ENCODE results near the gene TSPAN9. TPM values are rescaled to one million over a fixed set of nuclear protein-coding genes. Genes with fewer than 3 reads are reported as not detected.

TSPAN9 gene
- total RNA-seq, 3 donors from 2014 or later, result 0.68 to 1.4 (median 0.95) TPM

GRCh38 chr12:3165078-3165980 is 88.2 kb downstream of the TSPAN9 start:
- Mint-ChIP-seq H3K4me1 (ENCODE audit: low read depth) (peaks cover 2% of the 10 kb centered on the region), H3K36me3 (ENCODE audit: insufficient read depth) (no peaks in the 10 kb centered on the region), H3K27me3 (ENCODE audit: low read depth) (peaks cover 5% of the 10 kb centered on the region), H3K4me3 (no peak overlapping the region), H3K9me3 (no peaks in the 10 kb centered on the region)
- DNase-seq (no peak), ATAC-seq (no peak)

- ATAC-seq (no peak), DNase-seq (no peak)
- H3K9me3 Mint-ChIP-seq, result no peaks in the 10 kb centered on the region
- no peaks in the 10 kb centered on the region for H3K36me3 Mint-ChIP-seq (ENCODE audit: insufficient read depth)
- H3K27me3 Mint-ChIP-seq (ENCODE audit: low read depth), result peaks cover 5% of the 10 kb centered on the region
- peaks cover 2% of the 10 kb centered on the region for H3K4me1 Mint-ChIP-seq (ENCODE audit: low read depth)
- no peak overlapping the region for H3K4me3 Mint-ChIP-seq
These were observed 90.5 kb downstream of the TSPAN9 start for GRCh38 chr12:3167636-3168035.

GRCh38 chr12:3168223-3169221 is 91.3 kb downstream of the TSPAN9 start:
- ATAC-seq, result peak; percentile 41 to 58
- Mint-ChIP-seq H3K9me3 (no peaks in the 10 kb centered on the region), H3K4me1 (ENCODE audit: low read depth) (peaks cover 2% of the 10 kb centered on the region), H3K4me3 (no peak overlapping the region), H3K36me3 (ENCODE audit: insufficient read depth) (no peaks in the 10 kb centered on the region), H3K27me3 (ENCODE audit: low read depth) (peaks cover 5% of the 10 kb centered on the region)
- no peak for DNase-seq

GRCh38 chr12:3170423-3171194 is 93.4 kb downstream of the TSPAN9 start:
- H3K36me3 Mint-ChIP-seq (ENCODE audit: insufficient read depth), result no peaks in the 10 kb centered on the region
- H3K4me3 Mint-ChIP-seq, result no peak overlapping the region
- peaks cover 2% of the 10 kb centered on the region for H3K4me1 Mint-ChIP-seq (ENCODE audit: low read depth)
- H3K27me3 Mint-ChIP-seq (ENCODE audit: low read depth), result peaks cover 5% of the 10 kb centered on the region
- ATAC-seq, result no peak
- DNase-seq, result no peak
- no peaks in the 10 kb centered on the region for H3K9me3 Mint-ChIP-seq

- no peaks in the 10 kb centered on the region for H3K9me3 Mint-ChIP-seq
- H3K4me1 Mint-ChIP-seq (ENCODE audit: low read depth), result peaks cover 2% of the 10 kb centered on the region
- H3K36me3 Mint-ChIP-seq (ENCODE audit: insufficient read depth), result no peaks in the 10 kb centered on the region
- ATAC-seq (no peak), DNase-seq (no peak)
- H3K27me3 Mint-ChIP-seq (ENCODE audit: low read depth), result peaks cover 5% of the 10 kb centered on the region
- H3K4me3 Mint-ChIP-seq, result no peak overlapping the region
These were observed 94.0 kb downstream of the TSPAN9 start for GRCh38 chr12:3171195-3171591.

GRCh38 chr12:3172124-3173007 is 95.2 kb downstream of the TSPAN9 start:
- H3K27me3 Mint-ChIP-seq (ENCODE audit: low read depth), result peaks cover 5% of the 10 kb centered on the region
- DNase-seq (no peak), ATAC-seq (no peak)
- H3K9me3 Mint-ChIP-seq, result no peaks in the 10 kb centered on the region
- H3K4me3 Mint-ChIP-seq, result no peak overlapping the region
- peaks cover 2% of the 10 kb centered on the region for H3K4me1 Mint-ChIP-seq (ENCODE audit: low read depth)
- no peaks in the 10 kb centered on the region for H3K36me3 Mint-ChIP-seq (ENCODE audit: insufficient read depth)

- no peak for DNase-seq
- Mint-ChIP-seq H3K9me3 (no peaks in the 10 kb centered on the region), H3K27me3 (ENCODE audit: low read depth) (peaks cover 5% of the 10 kb centered on the region), H3K36me3 (ENCODE audit: insufficient read depth) (no peaks in the 10 kb centered on the region), H3K4me1 (ENCODE audit: low read depth) (peaks cover 2% of the 10 kb centered on the region), H3K4me3 (no peak overlapping the region)
- ATAC-seq, result no peak
These were observed 95.9 kb downstream of the TSPAN9 start for GRCh38 chr12:3173008-3173553.

GRCh38 chr12:3173912-3174311 is 96.7 kb downstream of the TSPAN9 start:
- no peaks in the 10 kb centered on the region for H3K36me3 Mint-ChIP-seq (ENCODE audit: insufficient read depth)

GRCh38 chr12:3175238-3175637 is 98.1 kb downstream of the TSPAN9 start:
- no peaks in the 10 kb centered on the region for H3K36me3 Mint-ChIP-seq (ENCODE audit: insufficient read depth)
- H3K27me3 Mint-ChIP-seq (ENCODE audit: low read depth), result peaks cover 8% of the 10 kb centered on the region
- ATAC-seq, result no peak
- H3K9me3 Mint-ChIP-seq, result no peaks in the 10 kb centered on the region
- H3K4me3 Mint-ChIP-seq, result no peak overlapping the region
- H3K4me1 Mint-ChIP-seq (ENCODE audit: low read depth), result no peaks in the 10 kb centered on the region
- DNase-seq, result no peak

More at GRCh38 chr12:3173912-3174311, 96.7 kb downstream of the TSPAN9 start:
- peaks cover 2% of the 10 kb centered on the region for H3K4me1 Mint-ChIP-seq (ENCODE audit: low read depth)
- no peak overlapping the region for H3K4me3 Mint-ChIP-seq
- DNase-seq (no peak), ATAC-seq (no peak)
- H3K9me3 Mint-ChIP-seq, result no peaks in the 10 kb centered on the region
- peaks cover 9% of the 10 kb centered on the region for H3K27me3 Mint-ChIP-seq (ENCODE audit: low read depth)

- ATAC-seq (no peak), DNase-seq (no peak)
- no peaks in the 10 kb centered on the region for H3K4me1 Mint-ChIP-seq (ENCODE audit: low read depth)
- H3K27me3 Mint-ChIP-seq (ENCODE audit: low read depth), result peaks cover 8% of the 10 kb centered on the region
- H3K9me3 Mint-ChIP-seq, result no peaks in the 10 kb centered on the region
- no peaks in the 10 kb centered on the region for H3K36me3 Mint-ChIP-seq (ENCODE audit: insufficient read depth)
- no peak overlapping the region for H3K4me3 Mint-ChIP-seq
These were observed 99.6 kb downstream of the TSPAN9 start for GRCh38 chr12:3176754-3177153.

- H3K9me3 Mint-ChIP-seq, result no peaks in the 10 kb centered on the region
- no peak overlapping the region for H3K4me3 Mint-ChIP-seq
- ATAC-seq, result no peak
- H3K4me1 Mint-ChIP-seq (ENCODE audit: low read depth), result no peaks in the 10 kb centered on the region
- no peak for DNase-seq
- H3K27me3 Mint-ChIP-seq (ENCODE audit: low read depth), result peaks cover 10% of the 10 kb centered on the region
- H3K36me3 Mint-ChIP-seq (ENCODE audit: insufficient read depth), result no peaks in the 10 kb centered on the region
These were observed 100.7 kb downstream of the TSPAN9 start for GRCh38 chr12:3177778-3178425.

GRCh38 chr12:3178671-3179313 is 101.6 kb downstream of the TSPAN9 start:
- Mint-ChIP-seq H3K36me3 (ENCODE audit: insufficient read depth) (no peaks in the 10 kb centered on the region), H3K4me3 (no peak overlapping the region), H3K9me3 (no peaks in the 10 kb centered on the region), H3K4me1 (ENCODE audit: low read depth) (no peaks in the 10 kb centered on the region), H3K27me3 (ENCODE audit: low read depth) (peaks cover 10% of the 10 kb centered on the region)
- DNase-seq (no peak), ATAC-seq (no peak)

Data from activated T-cell treated with anti-CD3 and anti-CD28 coated beads, Interleukin-2, amount 50 U/mL, for 4 hours (primary cell).